Adipocyte (in vitro differentiated cells): ENCODE results near the gene RAB43.

Source experiments
- DNase-seq: peaks from one replicate; pipeline ENCODE4 v3.0.0-alpha.2; 2015; ENCODE audit warnings: low read depth
- H3K27me3 ChIP-seq: replicated peaks from 2 replicates; pipeline ENCODE4 v1.7.0; 2013; ENCODE audit warnings: mild to moderate bottlenecking, low read length, moderate library complexity; ENCODE audit not compliant: control insufficient read depth, insufficient read depth
- H3K36me3 ChIP-seq: 2 replicates; pipeline ENCODE4 v1.7.0; 2013; ENCODE audit warnings: low read length, mild to moderate bottlenecking, moderate library complexity; ENCODE audit not compliant: control insufficient read depth, insufficient read depth, severe bottlenecking
- H3K4me1 ChIP-seq: 2 replicates; pipeline ENCODE4 v1.7.0; 2013; ENCODE audit warnings: mild to moderate bottlenecking, low read length, moderate library complexity; ENCODE audit not compliant: control insufficient read depth, insufficient read depth
- H3K4me3 ChIP-seq: 2 replicates; pipeline ENCODE4 v1.7.0; 2013; ENCODE audit warnings: mild to moderate bottlenecking, low read length, moderate library complexity
- H3K9ac ChIP-seq: 2 replicates; pipeline ENCODE4 v1.7.0; 2013; ENCODE audit warnings: mild to moderate bottlenecking, low read length, moderate library complexity
- H3K9me3 ChIP-seq: 2 replicates; pipeline ENCODE4 v1.7.0; 2013; ENCODE audit warnings: mild to moderate bottlenecking, low read length, moderate library complexity; ENCODE audit not compliant: control insufficient read depth

The RAB43 gene

GRCh38 chr3:129057249-129057648 is 64.4 kb downstream of the RAB43 start:
- peaks cover 5% of the 10 kb centered on the region for H3K4me1 ChIP-seq
- no peaks in the 10 kb centered on the region for H3K9me3 ChIP-seq
- H3K27me3 ChIP-seq: peaks cover 22% of the 10 kb centered on the region
- no peak overlapping the region for H3K9ac ChIP-seq
- H3K4me3 ChIP-seq: no peak overlapping the region
- no peaks in the 10 kb centered on the region for H3K36me3 ChIP-seq
- no peak for DNase-seq

- H3K9me3 ChIP-seq: no peaks in the 10 kb centered on the region
- peaks cover 10% of the 10 kb centered on the region for H3K4me1 ChIP-seq
- no peak overlapping the region for H3K9ac ChIP-seq
- H3K27me3 ChIP-seq: peaks cover 22% of the 10 kb centered on the region
- no peaks in the 10 kb centered on the region for H3K36me3 ChIP-seq
- no peak for DNase-seq
- H3K4me3 ChIP-seq: no peak overlapping the region
Observed at GRCh38 chr3:129056451-129057173, 65.0 kb downstream of the RAB43 start.

GRCh38 chr3:129054605-129055104 is 66.9 kb downstream of the RAB43 start:
- H3K4me3 ChIP-seq: no peak overlapping the region
- no peak overlapping the region for H3K9ac ChIP-seq
- H3K9me3 ChIP-seq: no peaks in the 10 kb centered on the region
- peaks cover 10% of the 10 kb centered on the region for H3K4me1 ChIP-seq
- no peak for DNase-seq
- no peaks in the 10 kb centered on the region for H3K36me3 ChIP-seq
- H3K27me3 ChIP-seq: peaks cover 22% of the 10 kb centered on the region

GRCh38 chr3:129052675-129053074 is 68.9 kb downstream of the RAB43 start:
- H3K9ac ChIP-seq: no peak overlapping the region
- H3K9me3 ChIP-seq: peaks cover 7% of the 10 kb centered on the region
- peaks cover 10% of the 10 kb centered on the region for H3K4me1 ChIP-seq
- H3K27me3 ChIP-seq: peaks cover 13% of the 10 kb centered on the region
- DNase-seq: no peak
- H3K4me3 ChIP-seq: no peak overlapping the region
- H3K36me3 ChIP-seq: no peaks in the 10 kb centered on the region

GRCh38 chr3:129051871-129052340 is 69.7 kb downstream of the RAB43 start:
- DNase-seq: no peak
- H3K9ac ChIP-seq: no peak overlapping the region
- peaks cover 7% of the 10 kb centered on the region for H3K9me3 ChIP-seq
- H3K4me1 ChIP-seq: peaks cover 10% of the 10 kb centered on the region
- H3K36me3 ChIP-seq: no peaks in the 10 kb centered on the region
- H3K4me3 ChIP-seq: no peak overlapping the region
- H3K27me3 ChIP-seq: peaks cover 12% of the 10 kb centered on the region

- peaks cover 7% of the 10 kb centered on the region for H3K9me3 ChIP-seq
- no peak overlapping the region for H3K9ac ChIP-seq
- no peak for DNase-seq
- H3K36me3 ChIP-seq: no peaks in the 10 kb centered on the region
- peaks cover under 1% of the 10 kb centered on the region for H3K27me3 ChIP-seq
- no peak overlapping the region for H3K4me3 ChIP-seq
- H3K4me1 ChIP-seq: peaks cover 10% of the 10 kb centered on the region
Observed at GRCh38 chr3:129050556-129051295, 70.9 kb downstream of the RAB43 start.

- Histone ChIP-seq H3K9ac (no peak overlapping the region), H3K9me3 (peaks cover 20% of the 10 kb centered on the region), H3K4me1 (peaks cover 6% of the 10 kb centered on the region), H3K36me3 (no peaks in the 10 kb centered on the region), H3K27me3 (no peaks in the 10 kb centered on the region), H3K4me3 (no peak overlapping the region)
- DNase-seq: no peak
Observed at GRCh38 chr3:129047553-129047839, 74.1 kb downstream of the RAB43 start.

- peaks cover 3% of the 10 kb centered on the region for H3K4me1 ChIP-seq
- H3K9ac ChIP-seq: no peak overlapping the region
- peaks cover 25% of the 10 kb centered on the region for H3K9me3 ChIP-seq
- DNase-seq: no peak
- no peak overlapping the region for H3K4me3 ChIP-seq
- peaks cover 4% of the 10 kb centered on the region for H3K27me3 ChIP-seq
- H3K36me3 ChIP-seq: no peaks in the 10 kb centered on the region
Observed at GRCh38 chr3:129046732-129047552, 74.7 kb downstream of the RAB43 start.

- H3K4me1 ChIP-seq: no peaks in the 10 kb centered on the region
Observed at GRCh38 chr3:129046037-129046731, 75.4 kb downstream of the RAB43 start.

GRCh38 chr3:129045675-129046036 is 75.9 kb downstream of the RAB43 start:
- peaks cover 10% of the 10 kb centered on the region for H3K27me3 ChIP-seq
- H3K9me3 ChIP-seq: peaks cover 25% of the 10 kb centered on the region
- no peaks in the 10 kb centered on the region for H3K4me1 ChIP-seq
- no peak for DNase-seq
- H3K4me3 ChIP-seq: no peak overlapping the region
- H3K36me3 ChIP-seq: no peaks in the 10 kb centered on the region
- H3K9ac ChIP-seq: no peak overlapping the region

More at GRCh38 chr3:129046037-129046731, 75.4 kb downstream of the RAB43 start:
- peaks cover 10% of the 10 kb centered on the region for H3K27me3 ChIP-seq
- H3K36me3 ChIP-seq: no peaks in the 10 kb centered on the region
- H3K9ac ChIP-seq: no peak overlapping the region
- H3K4me3 ChIP-seq: no peak overlapping the region
- no peak for DNase-seq
- H3K9me3 ChIP-seq: peaks cover 25% of the 10 kb centered on the region
